ENCODE measurements around the gene TLL2.
A peak's percentile ranks its signal among the peaks of the same experiment; 100 is the strongest.

TLL2 gene

GRCh38 chr10:96507044-96507443 is 6.7 kb downstream of the TLL2 start:
- DNase-seq (ENCODE audit: low read depth), result no peak

GRCh38 chr10:96505150-96506136 is 8.3 kb downstream of the TLL2 start:
- no peak for DNase-seq (ENCODE audit: low read depth)

- no peak for DNase-seq (ENCODE audit: low read depth)
Observed at GRCh38 chr10:96502561-96503282, 11.0 kb downstream of the TLL2 start.

- peak; percentile 10 for DNase-seq (ENCODE audit: low read depth)
Observed at GRCh38 chr10:96501985-96502384, 11.7 kb downstream of the TLL2 start.

GRCh38 chr10:96500519-96500918 is 13.2 kb downstream of the TLL2 start:
- no peak for DNase-seq (ENCODE audit: low read depth)

GRCh38 chr10:96500050-96500449 is 13.7 kb downstream of the TLL2 start:
- DNase-seq (ENCODE audit: low read depth), result no peak

GRCh38 chr10:96497391-96497790 is 16.3 kb downstream of the TLL2 start:
- no peak for DNase-seq (ENCODE audit: low read depth)

GRCh38 chr10:96496281-96496925 is 17.3 kb downstream of the TLL2 start:
- no peak for DNase-seq (ENCODE audit: low read depth)

GRCh38 chr10:96495544-96495943 is 18.2 kb downstream of the TLL2 start:
- DNase-seq (ENCODE audit: low read depth), result no peak

- no peak for DNase-seq (ENCODE audit: low read depth)
Observed at GRCh38 chr10:96494694-96495093, 19.0 kb downstream of the TLL2 start.

- no peak for DNase-seq (ENCODE audit: low read depth)
Observed at GRCh38 chr10:96493871-96494525, 19.7 kb downstream of the TLL2 start.

GRCh38 chr10:96493254-96493653 is 20.5 kb downstream of the TLL2 start:
- DNase-seq (ENCODE audit: low read depth), result no peak

- DNase-seq (ENCODE audit: low read depth), result no peak
Observed at GRCh38 chr10:96491303-96491702, 22.4 kb downstream of the TLL2 start.

GRCh38 chr10:96488161-96488935 is 25.4 kb downstream of the TLL2 start:
- no peak for DNase-seq (ENCODE audit: low read depth)

- DNase-seq (ENCODE audit: low read depth), result no peak
Observed at GRCh38 chr10:96482815-96483588, 30.7 kb downstream of the TLL2 start.

GRCh38 chr10:96478355-96478754 is 35.4 kb downstream of the TLL2 start:
- no peak for DNase-seq (ENCODE audit: low read depth)

- DNase-seq (ENCODE audit: low read depth), result no peak
Observed at GRCh38 chr10:96473866-96474265, 39.9 kb downstream of the TLL2 start.

GRCh38 chr10:96470116-96470743 is 43.5 kb downstream of the TLL2 start:
- DNase-seq (ENCODE audit: low read depth), result no peak

- DNase-seq (ENCODE audit: low read depth), result no peak
Observed at GRCh38 chr10:96468845-96469244, 44.9 kb downstream of the TLL2 start.

GRCh38 chr10:96465599-96465998 is 48.1 kb downstream of the TLL2 start:
- DNase-seq (ENCODE audit: low read depth), result no peak

Data from non-pigmented ciliary epithelial cell (primary cell).